Gastroesophageal sphincter (tissue), 3 donors: Measurements from ENCODE around the gene CASQ1.

Experiments used
- EP300 ChIP-seq: sonication (generic); formaldehyde crosslinking; IDR thresholded peaks from one replicate; pipeline ENCODE4 v1.6.1; 2017; ENCODE audit warnings: antibody characterized with exemption, mild to moderate bottlenecking
- POLR2A ChIP-seq, 2 donors: fragments of 450-650 bp; IDR thresholded peaks; one replicate each; pipeline ENCODE4 v1.6.1; 2017; ENCODE audit warnings: antibody characterized with exemption in 2 of 2, mild to moderate bottlenecking in 2 of 2, moderate library complexity in 1 of 2
- POLR2AphosphoS5 ChIP-seq: sonication (generic); formaldehyde crosslinking; IDR thresholded peaks from one replicate; pipeline ENCODE4 v1.6.1; 2017; ENCODE audit warnings: antibody characterized with exemption
- TF ChIP-seq, protein P1 (sequence below), 4 experiments: fragments of 200-600 bp in 2 of 4; fragments of 450-650 bp in 2 of 4; sonication (generic) in 1 of 4; IDR thresholded peaks; one replicate each; pipeline ENCODE4 v1.5.1; 2017 to 2019; ENCODE audit warnings: antibody characterized with exemption in 4 of 4, mild to moderate bottlenecking in 2 of 4, moderate library complexity in 2 of 4

DNA sequence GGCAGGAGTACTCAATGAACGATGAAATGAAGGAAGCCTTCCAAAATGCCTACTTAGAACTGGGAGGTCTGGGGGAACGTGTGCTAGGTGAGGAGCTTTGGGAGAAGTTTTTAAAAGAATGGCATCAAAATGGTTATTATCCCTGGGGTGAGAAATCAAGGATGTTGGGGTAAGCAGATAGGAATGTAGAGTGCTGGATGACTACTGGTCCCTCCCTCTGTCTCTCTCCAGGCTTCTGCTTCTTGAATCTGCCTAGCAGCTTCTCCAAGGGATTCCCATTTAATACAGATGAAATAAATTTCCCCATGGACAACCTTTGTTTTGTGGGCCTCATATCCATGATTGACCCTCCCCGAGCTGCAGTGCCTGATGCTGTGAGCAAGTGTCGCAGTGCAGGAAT, 19.0 kb upstream of the CASQ1 start:
- TF ChIP-seq, protein P1, sequence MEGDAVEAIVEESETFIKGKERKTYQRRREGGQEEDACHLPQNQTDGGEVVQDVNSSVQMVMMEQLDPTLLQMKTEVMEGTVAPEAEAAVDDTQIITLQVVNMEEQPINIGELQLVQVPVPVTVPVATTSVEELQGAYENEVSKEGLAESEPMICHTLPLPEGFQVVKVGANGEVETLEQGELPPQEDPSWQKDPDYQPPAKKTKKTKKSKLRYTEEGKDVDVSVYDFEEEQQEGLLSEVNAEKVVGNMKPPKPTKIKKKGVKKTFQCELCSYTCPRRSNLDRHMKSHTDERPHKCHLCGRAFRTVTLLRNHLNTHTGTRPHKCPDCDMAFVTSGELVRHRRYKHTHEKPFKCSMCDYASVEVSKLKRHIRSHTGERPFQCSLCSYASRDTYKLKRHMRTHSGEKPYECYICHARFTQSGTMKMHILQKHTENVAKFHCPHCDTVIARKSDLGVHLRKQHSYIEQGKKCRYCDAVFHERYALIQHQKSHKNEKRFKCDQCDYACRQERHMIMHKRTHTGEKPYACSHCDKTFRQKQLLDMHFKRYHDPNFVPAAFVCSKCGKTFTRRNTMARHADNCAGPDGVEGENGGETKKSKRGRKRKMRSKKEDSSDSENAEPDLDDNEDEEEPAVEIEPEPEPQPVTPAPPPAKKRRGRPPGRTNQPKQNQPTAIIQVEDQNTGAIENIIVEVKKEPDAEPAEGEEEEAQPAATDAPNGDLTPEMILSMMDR (IDR thresholded peaks at IDR 0.05) = no peak
- no peak for TF ChIP-seq POLR2A (IDR thresholded peaks at IDR 0.05)
- TF ChIP-seq EP300 = no peak
- TF ChIP-seq POLR2AphosphoS5 = no peak
